HG02970 (cell line): ENCODE results near the gene SMARCD3.

Experiments
- ATAC-seq: cut with Tn5 transposase; IDR thresholded peaks from one replicate; pipeline ENCODE4 v1.9.1; 2021; ENCODE audit warnings: mild to moderate bottlenecking, moderate library complexity, moderate number of reproducible peaks; ENCODE audit not compliant: unreplicated experiment, low FRiP score

Gene SMARCD3

GRCh38 chr7:151215396-151215795 lies 33.1 kb downstream of the SMARCD3 start:
- no peak for ATAC-seq

DNA sequence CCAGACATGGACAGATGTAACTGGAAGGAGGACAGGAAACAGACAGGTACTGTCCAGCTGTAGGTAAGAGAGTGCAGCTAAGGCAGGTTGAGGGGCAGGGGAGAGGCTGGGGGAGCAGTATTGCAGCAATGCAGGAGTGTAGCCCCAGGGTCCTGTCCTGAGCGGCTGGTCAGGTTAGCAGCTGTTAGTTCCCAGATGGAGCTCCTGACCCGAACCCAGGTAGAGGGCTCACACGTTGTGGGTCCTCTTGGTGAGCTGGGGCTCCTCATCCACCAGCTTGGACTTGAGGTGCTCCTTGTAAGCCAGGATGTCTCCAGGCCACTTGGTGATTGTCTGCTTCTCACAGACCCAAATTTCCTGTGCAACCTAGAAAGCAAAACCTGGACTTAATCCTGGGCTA lies 34.7 kb downstream of the SMARCD3 start:
- no peak for ATAC-seq

DNA sequence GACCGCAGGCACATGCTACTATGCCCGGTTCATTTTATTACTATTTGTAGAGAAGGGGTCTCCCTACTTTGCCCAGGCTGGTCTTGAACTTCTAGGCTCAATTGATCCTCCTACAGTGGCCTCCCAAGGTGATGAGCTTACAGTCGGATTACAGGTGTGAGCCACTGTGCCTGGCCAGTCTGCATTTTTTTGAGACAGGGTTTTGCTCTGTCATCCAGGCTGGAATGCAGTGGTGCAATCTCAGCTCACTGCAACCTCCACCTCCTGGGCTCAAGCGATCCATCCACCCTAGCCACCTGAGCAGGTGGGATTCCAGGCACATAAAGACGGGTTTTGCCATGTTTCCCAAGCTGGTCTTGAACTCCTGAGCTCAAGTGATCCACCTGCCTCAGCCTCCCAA lies 35.9 kb downstream of the SMARCD3 start:
- no peak for ATAC-seq

DNA sequence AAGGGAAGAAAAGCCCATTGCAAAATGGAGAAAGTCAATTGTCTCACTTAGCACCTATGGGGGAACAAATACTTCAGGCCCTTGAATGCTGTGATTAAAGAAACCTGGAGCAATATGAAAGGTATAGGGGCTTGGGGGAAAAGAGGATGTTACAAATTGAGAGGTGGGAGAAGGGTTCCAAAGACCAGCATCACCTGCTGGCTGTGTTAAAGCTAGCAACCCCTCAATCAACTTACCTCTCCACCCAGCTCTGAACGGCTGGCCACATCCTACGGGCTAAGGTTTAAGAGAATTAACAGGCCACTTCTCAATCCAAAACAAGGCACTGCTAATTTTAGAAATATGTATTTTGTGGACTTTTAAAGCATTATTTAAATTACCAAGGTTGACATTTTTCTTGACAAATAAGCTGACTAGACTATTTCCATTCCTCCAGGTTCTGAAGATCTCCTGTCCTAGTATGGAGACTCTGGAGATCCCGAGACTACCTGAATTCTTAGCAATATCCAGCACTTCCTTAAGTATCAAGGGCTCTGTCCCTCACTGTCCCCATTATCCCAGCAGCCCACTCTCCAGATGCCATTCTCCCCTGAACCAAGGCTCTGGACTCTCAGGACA lies 37.2 kb downstream of the SMARCD3 start:
- ATAC-seq = no peak

DNA sequence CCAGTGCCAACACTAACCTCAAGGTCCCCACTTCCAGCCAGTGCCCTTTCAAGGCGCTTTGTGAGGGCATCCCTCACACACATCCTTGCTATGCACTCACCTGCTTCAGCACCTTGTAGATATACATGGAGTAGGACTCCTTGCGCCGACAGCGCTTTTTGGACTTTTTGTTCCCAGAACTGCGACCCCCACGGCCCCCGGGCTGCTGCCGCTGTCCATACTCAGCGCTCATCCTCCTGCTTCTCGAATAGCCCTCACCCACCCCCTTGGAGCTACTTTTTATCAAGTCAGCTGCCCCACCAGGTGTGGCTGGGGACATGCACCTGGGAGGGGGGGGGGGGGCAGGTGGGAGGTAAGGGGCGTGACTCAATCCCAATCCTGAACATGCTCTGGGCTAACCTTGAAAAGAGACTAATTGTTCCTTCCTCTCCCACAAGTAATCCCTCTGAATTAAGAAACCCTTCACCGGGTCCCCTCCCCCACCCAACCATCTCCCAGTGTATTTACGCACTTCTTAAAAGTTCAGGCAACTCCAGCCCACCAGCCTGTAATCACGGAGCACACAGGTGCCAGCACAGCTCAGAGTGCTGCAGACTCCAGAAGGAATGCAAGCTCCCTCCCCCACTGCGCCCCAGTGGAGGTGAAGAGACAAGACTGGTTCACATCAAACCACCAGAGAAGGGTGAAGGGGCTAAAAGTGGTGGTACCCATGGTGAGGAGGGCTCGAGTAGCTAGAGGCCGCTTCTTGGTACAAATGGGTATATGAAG lies 38.2 kb downstream of the SMARCD3 start, which contains the start of gene H2BK1:
Gene H2BK1 (minus strand): TSS at position 402 of the 768 bp plus-strand sequence. CDS start 170 bp downstream, at position 232.
- ATAC-seq = no peak

DNA sequence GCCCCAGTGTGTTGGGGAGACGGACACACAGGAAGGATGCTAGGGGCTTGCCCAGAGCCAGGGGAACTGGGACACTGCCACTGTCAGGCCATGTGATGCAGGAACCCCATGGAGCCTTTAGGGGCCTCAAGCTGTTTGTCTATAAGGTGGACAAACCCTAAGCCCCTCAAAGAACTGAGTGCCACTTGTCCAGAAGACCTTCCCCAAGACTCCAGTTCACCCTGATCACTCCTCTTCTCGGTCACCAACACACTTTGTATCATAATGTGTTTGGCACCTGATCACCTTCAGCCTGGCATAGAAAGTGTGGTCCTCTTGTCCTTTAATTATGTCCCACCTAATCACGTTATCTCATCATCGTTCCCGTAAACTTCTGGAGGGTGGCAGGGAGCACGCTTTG lies 38.9 kb downstream of the SMARCD3 start:
- ATAC-seq = no peak

DNA sequence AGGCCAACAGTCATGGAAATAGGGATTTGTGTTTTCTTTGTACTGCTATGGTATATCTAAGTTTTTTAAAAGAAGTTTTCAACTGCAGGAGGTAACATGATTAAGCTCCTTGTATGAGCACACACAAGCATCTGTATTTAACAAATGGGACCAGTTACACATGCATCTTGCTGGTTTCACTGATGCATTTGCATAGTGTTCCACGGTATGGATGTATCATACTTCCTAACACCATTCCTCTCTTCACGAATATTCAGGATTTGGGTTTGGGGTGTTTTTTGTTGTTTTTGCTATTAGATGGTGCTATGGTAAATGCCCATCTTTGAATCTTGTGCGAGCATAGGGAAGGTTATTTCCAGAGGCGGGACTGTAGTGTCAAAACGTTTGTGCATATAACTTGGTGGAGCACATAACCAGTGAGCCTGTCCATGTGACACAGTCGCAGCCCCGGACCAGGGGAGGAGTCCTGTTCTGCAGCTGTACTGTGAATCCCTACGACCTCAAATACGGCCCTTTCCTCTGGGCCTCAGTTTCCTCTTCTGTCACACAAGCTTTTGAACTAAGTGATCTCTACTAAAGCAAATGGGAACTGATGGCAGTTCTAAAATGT lies 40.1 kb downstream of the SMARCD3 start:
- no peak for ATAC-seq

- ATAC-seq = no peak
Observed at GRCh38 chr7:151207804-151208203, 40.7 kb downstream of the SMARCD3 start.

DNA sequence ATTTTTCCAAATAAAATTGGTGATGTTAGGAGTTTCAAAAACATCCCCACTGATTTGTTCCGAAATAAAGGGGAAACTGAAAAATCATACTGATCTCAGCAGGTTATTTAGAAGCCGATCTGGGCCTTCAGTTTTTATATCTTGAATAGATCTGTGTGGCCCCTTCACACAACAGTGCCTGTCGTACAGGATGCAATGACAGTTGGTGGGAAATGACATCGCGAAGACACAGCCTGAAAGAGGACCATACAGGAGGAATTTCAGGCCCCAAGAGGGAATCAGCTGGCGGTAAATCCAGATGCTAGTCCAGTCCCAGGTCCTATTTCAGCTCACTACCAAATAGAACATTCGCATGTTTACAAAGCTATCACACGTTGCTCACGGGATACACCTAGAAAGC lies 41.2 kb downstream of the SMARCD3 start:
- ATAC-seq = no peak

DNA sequence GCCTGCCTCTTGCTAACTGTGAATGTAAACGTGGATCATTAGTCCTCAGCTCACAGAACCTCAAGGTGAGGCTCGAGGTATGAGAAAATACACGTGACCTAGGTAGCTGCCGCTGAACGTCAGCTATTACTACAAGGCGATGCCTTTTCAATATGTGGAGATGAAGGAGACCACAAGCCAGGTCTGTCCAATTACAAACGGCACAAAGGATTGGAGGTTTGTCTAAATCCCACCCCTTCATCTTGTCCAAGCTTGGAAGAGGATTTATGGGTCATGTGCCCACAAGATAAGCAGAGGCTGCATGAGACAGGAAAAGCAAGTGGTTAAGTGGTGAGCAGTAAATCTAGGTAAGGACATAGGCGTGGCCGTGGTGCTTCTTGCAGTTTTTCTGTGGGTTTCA lies 41.6 kb downstream of the SMARCD3 start:
- ATAC-seq = no peak

- ATAC-seq = no peak
Observed at GRCh38 chr7:151205730-151206129, 42.8 kb downstream of the SMARCD3 start.

- no peak for ATAC-seq
Observed at GRCh38 chr7:151204383-151205032, 44.0 kb downstream of the SMARCD3 start.

DNA sequence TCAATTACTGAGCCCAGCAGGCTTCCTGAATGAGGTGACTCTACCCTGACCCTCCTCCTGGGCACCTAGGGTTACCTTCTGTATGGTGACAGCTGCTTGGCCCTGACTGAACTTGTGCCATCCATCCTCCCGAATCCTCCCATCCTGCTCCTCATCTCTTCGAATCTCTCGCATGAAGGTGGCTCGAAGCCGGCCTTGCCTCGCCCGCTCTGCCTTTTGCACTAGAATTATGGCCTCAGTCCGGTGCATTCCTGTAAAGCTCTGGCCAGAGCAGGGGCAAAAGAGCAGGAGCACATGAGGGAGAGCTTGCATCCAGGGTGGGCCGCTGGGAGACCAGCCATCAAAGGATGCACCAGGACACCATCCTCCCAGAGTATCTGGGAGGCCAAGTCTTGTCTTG lies 45.7 kb downstream of the SMARCD3 start:
- no peak for ATAC-seq

- no peak for ATAC-seq
Observed at GRCh38 chr7:151201751-151202150, 46.7 kb downstream of the SMARCD3 start.

GRCh38 chr7:151201344-151201743 lies 47.1 kb downstream of the SMARCD3 start:
- ATAC-seq = no peak

DNA sequence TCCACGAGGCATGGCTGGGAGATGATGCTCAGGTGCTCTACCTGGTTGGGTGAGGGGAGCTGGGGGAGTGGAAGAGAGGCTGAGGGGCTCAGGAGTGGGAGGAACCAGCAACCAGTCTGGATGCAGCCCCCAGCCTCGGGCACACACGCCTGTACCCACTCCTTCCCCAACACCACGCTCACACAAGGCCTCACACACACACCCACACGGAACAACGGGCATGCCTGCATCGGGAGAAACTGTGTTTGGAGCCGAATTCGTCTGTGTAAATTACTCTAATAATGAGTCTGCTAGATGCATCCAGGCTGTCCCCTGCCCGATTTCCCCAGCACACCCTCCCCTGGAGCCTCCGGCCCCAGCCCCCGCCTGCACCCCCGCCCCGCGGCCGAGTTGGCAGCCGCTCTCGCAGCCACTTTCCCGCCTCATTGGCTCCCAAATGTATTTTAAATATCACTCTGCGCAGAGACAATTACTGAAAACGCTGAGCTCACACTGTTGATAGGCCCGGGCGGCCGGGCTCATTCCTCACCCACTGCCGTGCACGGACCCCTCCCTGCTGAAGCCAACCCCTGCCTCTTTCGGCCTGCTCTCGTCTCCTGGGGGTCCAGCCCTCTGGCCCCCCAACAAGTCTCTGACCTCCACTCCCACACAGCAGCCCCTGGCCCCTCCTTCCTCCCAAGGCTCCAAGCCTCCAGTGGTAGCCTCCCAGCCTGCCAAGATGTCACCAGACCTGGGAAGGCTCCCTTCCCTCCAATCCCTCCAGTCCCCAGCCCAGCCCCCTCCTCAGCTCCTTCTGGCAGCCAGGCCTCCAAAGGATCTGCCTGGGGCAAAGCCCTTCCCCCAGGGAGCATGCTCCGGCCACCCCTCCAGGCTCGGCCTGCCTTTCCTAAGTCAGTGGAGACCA lies 49.3 kb downstream of the SMARCD3 start:
- no peak for ATAC-seq

GRCh38 chr7:151197932-151198331 lies 50.6 kb downstream of the SMARCD3 start:
- no peak for ATAC-seq

GRCh38 chr7:151195616-151196450 lies 52.7 kb downstream of the SMARCD3 start:
- ATAC-seq = no peak

DNA sequence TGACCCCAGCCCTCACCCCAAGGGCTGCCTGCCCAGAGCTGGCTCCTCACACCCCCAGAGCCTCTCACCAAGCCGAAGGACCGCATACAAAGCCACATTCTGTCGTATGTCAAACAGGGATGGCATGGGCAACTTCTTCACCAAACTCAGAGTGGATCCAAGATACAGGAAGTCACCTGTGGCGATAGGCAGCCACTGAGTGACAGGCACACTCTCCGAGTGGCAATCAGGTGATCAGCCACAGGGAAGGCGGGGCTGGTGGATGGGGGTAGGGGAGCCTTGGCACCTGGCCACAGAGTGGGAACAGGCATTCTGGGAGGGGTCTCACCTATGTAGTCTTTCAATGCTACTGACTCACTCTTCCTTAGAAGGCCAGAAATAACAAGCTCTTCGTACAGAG lies 54.3 kb downstream of the SMARCD3 start:
- ATAC-seq = no peak
